Mesendoderm (in vitro differentiated cells): ENCODE measurements around the gene MZT2A.
"Not testable (repeated sequence)": the region's sequence is repeated elsewhere in the genome, so short reads cannot be mapped to it uniquely, and the experiment has no call there.

ENCODE experiments used
- DNase-seq: peaks from one replicate; pipeline ENCODE4 v3.0.0; 2013
- H2AK5ac ChIP-seq: 2 replicates; pipeline ENCODE4 v1.6.1; 2013; ENCODE audit warnings: low read length, inconsistent platforms
- H2BK120ac ChIP-seq: 2 replicates; pipeline ENCODE4 v1.6.1; 2013; ENCODE audit warnings: low read depth, mild to moderate bottlenecking, low read length, moderate library complexity, mixed read lengths
- H2BK15ac ChIP-seq: replicated peaks from 2 replicates; pipeline ENCODE4 v1.6.1; 2013; ENCODE audit warnings: low read depth, mild to moderate bottlenecking, moderate library complexity
- H2BK5ac ChIP-seq: 2 replicates; pipeline ENCODE4 v1.6.1; 2013; ENCODE audit warnings: low read length, inconsistent platforms
- H3K18ac ChIP-seq: 2 replicates; pipeline ENCODE4 v1.6.1; 2013; ENCODE audit warnings: mild to moderate bottlenecking, low read length, mixed read lengths
- H3K23ac ChIP-seq: one replicate; pipeline ENCODE4 v1.6.1; 2013; ENCODE audit warnings: low read length
- H3K27ac ChIP-seq: 2 replicates; pipeline ENCODE4 v1.5.1; 2013; ENCODE audit warnings: low read depth, mild to moderate bottlenecking, inconsistent platforms, low read length, moderate library complexity
- H3K27me3 ChIP-seq: 2 replicates; pipeline ENCODE4 v1.6.1; 2013; ENCODE audit warnings: low read length, control low read depth, mild to moderate bottlenecking, inconsistent platforms; ENCODE audit not compliant: insufficient read depth, poor library complexity
- H3K36me3 ChIP-seq: 2 replicates; pipeline ENCODE4 v1.6.1; 2013; ENCODE audit warnings: low read length, inconsistent platforms; ENCODE audit not compliant: control insufficient read depth, insufficient read depth
- H3K4ac ChIP-seq: one replicate; pipeline ENCODE4 v1.6.1; 2013; ENCODE audit warnings: low read depth, mild to moderate bottlenecking, low read length, moderate library complexity
- H3K4me1 ChIP-seq: 2 replicates; pipeline ENCODE4 v1.6.1; 2013; ENCODE audit warnings: low read depth, low read length, inconsistent platforms; ENCODE audit not compliant: control insufficient read depth
- H3K4me2 ChIP-seq: 2 replicates; pipeline ENCODE4 v1.6.1; 2013; ENCODE audit warnings: low read length
- H3K4me3 ChIP-seq: 2 replicates; pipeline ENCODE4 v1.5.1; 2013; ENCODE audit warnings: mild to moderate bottlenecking, low read length
- H3K56ac ChIP-seq: one replicate; pipeline ENCODE4 v1.6.1; 2013; ENCODE audit warnings: low read length
- H3K79me1 ChIP-seq: 2 replicates; pipeline ENCODE4 v1.6.1; 2013; ENCODE audit warnings: low read length, inconsistent platforms
- H3K79me2 ChIP-seq: 2 replicates; pipeline ENCODE4 v1.6.1; 2013; ENCODE audit warnings: mild to moderate bottlenecking, low read length; ENCODE audit not compliant: control insufficient read depth, insufficient read depth
- H3K9ac ChIP-seq: 2 replicates; pipeline ENCODE4 v1.6.1; 2013; ENCODE audit warnings: low read length, inconsistent platforms
- H4K5ac ChIP-seq: one replicate; pipeline ENCODE4 v1.6.1; 2013; ENCODE audit warnings: low read length
- H4K8ac ChIP-seq: one replicate; pipeline ENCODE4 v1.6.1; 2013; ENCODE audit warnings: low read depth, mild to moderate bottlenecking, control low read depth, low read length, moderate library complexity
- WGBS: extraction: QIAGEN DNeasy Blood & Tissue Kit; methylation state at CpG from one replicate; pipeline ENCODE4 v1.1.7; 2013; ENCODE audit warnings: low lambda C conversion rate, missing lambda C conversion rate; ENCODE audit not compliant: insufficient coverage; ENCODE audit errors: extremely low coverage; 5-methylcytosine and 5-hydroxymethylcytosine counted together

The MZT2A gene

DNA sequence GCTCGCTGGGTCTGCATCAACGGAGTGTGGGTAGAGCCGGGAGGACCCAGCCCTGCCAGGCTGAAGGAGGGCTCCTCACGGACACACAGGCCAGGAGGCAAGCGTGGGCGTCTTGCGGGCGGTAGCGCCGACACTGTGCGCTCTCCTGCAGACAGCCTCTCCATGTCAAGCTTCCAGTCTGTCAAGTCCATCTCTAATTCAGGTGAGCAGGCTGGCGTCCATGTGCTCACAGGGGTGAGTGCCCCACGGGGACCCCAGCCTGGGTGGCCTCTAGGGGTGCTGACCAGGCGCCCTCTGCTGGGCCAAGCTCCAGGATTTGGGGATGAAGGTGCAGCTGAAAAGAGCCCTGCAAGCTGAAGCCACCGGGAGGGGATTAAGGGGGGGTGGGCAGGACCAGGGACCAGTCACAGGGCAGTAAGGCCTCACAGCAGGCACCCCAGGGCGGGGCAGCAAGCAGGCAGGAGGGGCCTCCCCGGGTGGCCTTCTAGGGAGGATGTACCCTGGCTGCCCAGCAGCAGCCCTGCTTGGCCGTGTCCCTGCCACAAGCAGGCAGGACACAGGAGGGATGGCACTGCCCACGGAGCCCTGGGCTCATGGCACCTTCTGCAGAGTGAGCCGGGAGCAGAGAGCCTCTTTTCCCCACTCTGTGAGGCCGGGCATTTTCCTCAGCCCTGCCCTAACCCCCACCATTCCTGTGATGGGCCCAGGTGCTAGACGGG, 38.6 kb upstream of the MZT2A start:
- not testable (repeated sequence) for H4K8ac ChIP-seq, H3K27me3 ChIP-seq, H3K4ac ChIP-seq, H3K9ac ChIP-seq, H2BK5ac ChIP-seq, H3K27ac ChIP-seq, H3K4me3 ChIP-seq, H3K79me2 ChIP-seq, H3K23ac ChIP-seq, H3K4me1 ChIP-seq, H4K5ac ChIP-seq, H3K4me2 ChIP-seq, H3K18ac ChIP-seq, H3K56ac ChIP-seq, H2BK15ac ChIP-seq, H3K36me3 ChIP-seq, H3K79me1 ChIP-seq, DNase-seq, H2BK120ac ChIP-seq, H2AK5ac ChIP-seq
- no CpG with 5 or more reads among the region's 22 CpGs for WGBS

DNA sequence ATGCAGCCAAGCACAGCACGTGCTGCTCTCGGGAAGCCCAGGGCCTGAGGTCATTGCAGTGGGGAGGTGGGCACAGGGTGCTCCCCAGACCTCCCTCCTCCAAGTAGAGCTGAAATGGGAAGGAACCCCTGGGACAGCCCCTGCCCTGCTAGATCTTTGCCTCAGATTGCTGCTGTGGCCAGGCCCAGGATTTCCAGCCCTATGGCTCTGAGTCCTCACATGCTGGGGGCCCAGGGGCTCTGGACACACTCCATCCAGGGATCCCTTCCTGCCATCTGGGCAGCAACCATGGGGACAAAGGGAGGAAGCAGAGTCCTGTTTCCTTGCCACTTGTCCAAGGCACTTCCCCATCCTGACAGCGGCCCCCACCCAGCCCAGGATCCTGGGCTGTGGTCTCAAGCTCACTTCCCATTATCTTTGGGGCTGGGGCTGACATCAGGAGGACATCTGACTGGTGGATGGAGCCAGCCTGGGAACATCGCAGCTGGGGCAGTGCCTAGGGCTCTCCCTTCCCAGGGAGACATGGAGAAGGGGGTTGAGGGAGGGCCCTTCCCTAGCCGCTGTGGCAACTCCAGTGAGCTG, 37.8 kb upstream of the MZT2A start:
- DNase-seq: not testable (repeated sequence)
- WGBS: no CpG with 5 or more reads among the region's 5 CpGs

DNA sequence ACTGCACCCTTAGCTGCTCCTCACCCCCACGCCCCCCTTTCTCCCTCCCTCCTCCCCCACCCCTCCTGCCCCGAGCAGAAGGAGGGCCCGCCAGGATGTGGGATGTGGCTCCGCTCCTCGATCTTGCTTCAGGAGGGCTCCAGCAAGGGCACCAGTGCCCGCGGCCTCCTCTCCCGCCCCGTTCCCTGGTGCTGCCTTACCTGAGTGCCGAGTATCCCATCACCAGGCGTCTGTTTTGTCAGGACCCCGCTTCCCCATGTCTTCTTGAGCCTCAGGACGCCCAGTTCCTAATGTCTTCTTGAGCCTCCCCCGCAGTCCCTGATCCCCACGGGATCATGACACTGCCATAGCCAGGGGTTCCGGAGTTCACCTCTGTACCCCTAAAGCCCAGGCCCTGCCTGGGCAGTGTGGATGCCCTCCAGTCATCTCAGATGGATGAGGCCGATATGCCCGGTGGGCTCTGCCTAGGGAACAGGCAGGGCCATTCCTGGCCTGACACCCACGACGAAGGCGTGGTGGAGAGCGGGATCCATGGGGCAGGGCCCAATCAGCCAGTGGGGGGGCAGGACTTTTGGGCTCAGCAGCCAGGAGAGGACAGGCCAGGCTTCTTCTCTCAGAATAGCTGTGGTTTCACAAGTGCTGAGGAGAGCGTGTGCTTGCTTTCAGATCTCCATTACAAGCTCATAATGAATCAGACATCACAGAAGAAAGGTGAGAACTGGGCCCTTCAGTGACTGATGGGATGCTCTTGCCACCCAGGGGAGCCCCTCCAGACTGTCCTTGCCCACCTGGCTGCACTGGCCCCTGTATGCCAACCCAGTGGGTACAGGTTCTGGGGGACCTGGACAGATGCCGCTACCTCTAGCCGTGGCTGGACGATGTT, 37.0 kb upstream of the MZT2A start:
- not testable (repeated sequence) for H2BK5ac ChIP-seq, H3K4ac ChIP-seq, H2AK5ac ChIP-seq, H3K18ac ChIP-seq, H3K4me2 ChIP-seq, H3K79me2 ChIP-seq, H3K23ac ChIP-seq, H2BK15ac ChIP-seq, H4K8ac ChIP-seq, H3K4me3 ChIP-seq, H4K5ac ChIP-seq, H3K79me1 ChIP-seq, H3K27me3 ChIP-seq, H3K4me1 ChIP-seq, H3K27ac ChIP-seq, H3K9ac ChIP-seq, H3K36me3 ChIP-seq, H2BK120ac ChIP-seq
- peak overlapping the region; percentile 1 for H3K56ac ChIP-seq
- peak; percentile 8 for DNase-seq
- WGBS: no CpG with 5 or more reads among the region's 26 CpGs

More for the DNA sequence above, 37.8 kb upstream of the MZT2A start:
- not testable (repeated sequence) for H3K23ac ChIP-seq, H3K4ac ChIP-seq, H3K56ac ChIP-seq, H3K79me1 ChIP-seq, H3K18ac ChIP-seq, H3K9ac ChIP-seq, H3K4me3 ChIP-seq, H2BK120ac ChIP-seq, H4K8ac ChIP-seq, H4K5ac ChIP-seq, H3K4me2 ChIP-seq, H3K79me2 ChIP-seq, H3K27ac ChIP-seq, H2BK5ac ChIP-seq, H3K4me1 ChIP-seq, H2AK5ac ChIP-seq, H3K27me3 ChIP-seq, H3K36me3 ChIP-seq, H2BK15ac ChIP-seq

DNA sequence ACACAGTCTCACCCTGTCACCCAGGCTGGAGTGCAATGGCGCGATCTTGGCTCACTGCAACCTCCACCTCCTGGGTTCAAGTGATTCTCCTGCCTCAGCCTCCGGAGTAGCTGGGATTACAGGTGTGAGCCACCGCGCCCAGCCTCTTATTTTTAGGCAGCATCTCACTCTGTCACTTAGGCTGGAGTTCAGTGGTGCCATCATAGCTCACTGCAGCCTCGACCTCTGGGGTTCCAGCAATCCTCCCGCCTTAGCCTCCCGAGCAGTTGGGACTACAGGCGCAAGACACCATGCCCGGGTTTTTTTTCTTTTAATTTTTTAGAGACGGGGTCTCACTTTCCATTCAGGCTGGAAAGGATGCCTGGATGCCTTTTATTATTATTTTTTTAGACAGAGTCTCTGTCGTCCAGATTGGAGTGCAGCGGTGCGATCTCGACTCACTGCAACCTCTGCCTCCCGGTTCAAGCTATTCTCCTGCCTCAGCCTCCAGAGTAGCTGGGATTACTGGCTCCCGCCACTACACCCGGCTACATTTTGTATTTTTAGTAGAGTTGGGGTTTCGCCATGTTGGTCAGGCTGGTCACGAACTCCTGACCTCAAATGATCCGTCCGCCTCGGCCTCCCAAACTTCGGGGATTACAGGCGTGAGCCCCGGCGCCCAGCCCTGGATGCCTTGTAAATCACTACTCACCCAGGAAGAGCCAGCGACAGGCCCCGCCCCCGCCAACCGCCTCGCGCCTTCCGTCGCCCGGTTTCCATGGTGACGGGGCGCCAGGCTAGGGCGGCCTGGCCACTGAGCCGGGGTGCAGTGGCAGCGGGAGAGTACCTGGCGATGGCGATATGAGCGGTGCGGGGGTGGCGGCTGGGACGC, 35.2 kb upstream of the MZT2A start, which contains the start of gene CCDC74A:
Gene CCDC74A (plus strand): TSS at position 758 of the 871 bp plus-strand sequence. CDS start 83 bp downstream, at position 841.
- H4K5ac ChIP-seq, H3K27ac ChIP-seq, H4K8ac ChIP-seq, H3K79me2 ChIP-seq, H2BK15ac ChIP-seq, H2BK120ac ChIP-seq, H3K23ac ChIP-seq, H3K36me3 ChIP-seq, H3K4ac ChIP-seq, H3K4me3 ChIP-seq, H3K18ac ChIP-seq, H2AK5ac ChIP-seq, H3K4me1 ChIP-seq, H3K79me1 ChIP-seq, H2BK5ac ChIP-seq, H3K27me3 ChIP-seq: not testable (repeated sequence)
- peak within 1 kb of the TSS; percentile 24 for H3K9ac ChIP-seq
- peak within 1 kb of the TSS; percentile 56 for H3K56ac ChIP-seq
- DNase-seq: peak; percentile 79
- peak within 1 kb of the TSS; percentile 34 for H3K4me2 ChIP-seq
- WGBS: no CpG with 5 or more reads among the region's 47 CpGs

DNA sequence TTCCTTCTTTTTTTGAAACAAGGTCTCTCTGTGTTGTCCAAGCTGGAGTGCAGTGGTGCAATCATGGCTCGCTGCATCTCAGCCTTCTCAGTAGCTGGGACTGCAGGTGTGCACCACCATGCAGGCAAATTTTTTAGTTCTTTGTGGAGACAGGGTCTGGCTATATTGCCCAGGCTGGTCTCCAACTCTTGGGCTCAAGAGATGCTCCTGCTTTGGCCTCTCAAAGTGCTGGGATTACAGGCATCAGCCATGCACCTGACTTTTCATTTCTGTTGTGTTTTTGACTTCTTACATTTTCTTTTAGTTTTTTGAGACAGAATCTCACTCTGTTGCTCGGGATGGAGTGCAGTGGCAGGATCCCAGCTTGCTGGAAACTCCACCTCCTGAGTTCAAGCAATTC, 33.1 kb upstream of the MZT2A start:
- not testable (repeated sequence) for H4K5ac ChIP-seq, H3K18ac ChIP-seq, H3K9ac ChIP-seq, H2BK15ac ChIP-seq, H3K27ac ChIP-seq, H2BK120ac ChIP-seq, H3K4me2 ChIP-seq, H2BK5ac ChIP-seq, H3K4me3 ChIP-seq, H3K4ac ChIP-seq, H3K79me1 ChIP-seq, H3K23ac ChIP-seq, H3K4me1 ChIP-seq, H3K79me2 ChIP-seq, DNase-seq, H3K27me3 ChIP-seq, H3K56ac ChIP-seq, H3K36me3 ChIP-seq, H4K8ac ChIP-seq, H2AK5ac ChIP-seq
- WGBS: no CpG with 5 or more reads among the region's 2 CpGs
